Upper lobe of left lung (tissue), 4 donors: ENCODE data around the gene PXN.

Experiments
- CTCF ChIP-seq, 6 experiments: fragments of 450-650 bp in 4 of 6; fragments of 200-600 bp in 2 of 6; sonication (generic) in 2 of 6; IDR thresholded peaks; one replicate each; pipeline ENCODE4 v1.5.1; 2016 to 2019; ENCODE audit warnings: antibody characterized with exemption in 6 of 6
- POLR2AphosphoS5 ChIP-seq, 2 donors: sonication (generic); formaldehyde crosslinking; IDR thresholded peaks; one replicate each; pipeline ENCODE4 v1.5.1; 2017; ENCODE audit warnings: antibody characterized with exemption in 2 of 2

- TF ChIP-seq CTCF (IDR thresholded peaks at IDR 0.05) (no peak), POLR2AphosphoS5 (IDR thresholded peaks at IDR 0.05) (no peak)
Observed at GRCh38 chr12:120169946-120170345, 95.6 kb downstream of the PXN start.
